Testis (tissue), 2 donors: ENCODE data around the gene PHF1.
A peak's percentile ranks its signal among the peaks of the same experiment; 100 is the strongest.

Source experiments
- CTCF ChIP-seq, 3 experiments: fragments of 450-650 bp in 2 of 3; fragments of 200-600 bp in 1 of 3; sonication (generic) in 1 of 3; IDR thresholded peaks; one replicate each; pipeline ENCODE4 v1.5.1; 2016 to 2019; ENCODE audit warnings: antibody characterized with exemption in 3 of 3, mild to moderate bottlenecking in 2 of 3, moderate library complexity in 1 of 3
- POLR2A ChIP-seq: fragments of 450-650 bp; IDR thresholded peaks from one replicate; pipeline ENCODE4 v1.6.1; 2017; ENCODE audit warnings: antibody characterized with exemption, mild to moderate bottlenecking, moderate library complexity

GRCh38 chr6:33417903-33418689 lies 7.3 kb downstream of the PHF1 start, which contains the start of gene CUTA:
- TF ChIP-seq CTCF (IDR thresholded peaks at IDR 0.05) (peak; percentile 34 to 70 (median 59)), POLR2A (peak; percentile 74)
